Caco-2 (cell line): ENCODE data around the gene RAPGEF5. TPM values are rescaled to one million over a fixed set of nuclear protein-coding genes. Genes with fewer than 3 reads are reported as not detected.

Experiments used
- BruUV-seq: library from RNA; stranded (reverse); fragments of 400-500 nt; replicated peaks from 2 replicates; lab custom pipeline; 2021; lab: Mats Ljungman, UMichigan
- CTCF ChIA-PET: fragments of 300-600 bp; sonication (Branson Sonifier 250); formaldehyde crosslinking; loops from one replicate; lab custom pipeline; 2022; ENCODE audit warnings: antibody characterized with exemption; lab: Charles Lee
- POLR2A ChIA-PET: fragments of 300-600 bp; sonication (Branson Sonifier 250); formaldehyde crosslinking; loops from one replicate; lab custom pipeline; 2022; ENCODE audit warnings: antibody characterized with exemption; lab: Charles Lee
- DNase-seq, 2 experiments: peaks; one replicate each; pipeline versions ENCODE4 v3.0.0 to v3.0.0-alpha.2; 2020 to 2022
- H3K27me3 ChIP-seq: replicated peaks from 2 replicates; pipeline ENCODE4 v1.6.0; 2011; ENCODE audit warnings: low read length; ENCODE audit not compliant: control insufficient read depth, insufficient read depth
- H3K36me3 ChIP-seq: 2 replicates; pipeline ENCODE4 v1.5.1; 2011; ENCODE audit warnings: low read length; ENCODE audit not compliant: control insufficient read depth, insufficient read depth
- H3K4me1 ChIP-seq: fragments of 250-450 bp; sonication (Bioruptor Pico); 2 replicates; pipeline ENCODE4 v1.5.1; 2020; ENCODE audit warnings: mild to moderate bottlenecking
- H3K4me3 ChIP-seq: 2 replicates; pipeline ENCODE4 v1.5.1; 2011; ENCODE audit warnings: low read depth, mild to moderate bottlenecking, control low read depth, low read length
- H3K9me3 ChIP-seq: fragments of 250-450 bp; sonication (Bioruptor Pico); 2 replicates; pipeline ENCODE4 v1.5.1; 2020; ENCODE audit warnings: mild to moderate bottlenecking, moderate library complexity
- H3K27ac Mint-ChIP-seq: one replicate; pipeline ENCODE4 v1.8.0; 2022; ENCODE audit warnings: mixed read lengths; ENCODE audit not compliant: unreplicated experiment
- H3K27me3 Mint-ChIP-seq: one replicate; pipeline ENCODE4 v1.8.0; 2022; ENCODE audit warnings: mixed read lengths; ENCODE audit not compliant: insufficient read depth, unreplicated experiment
- H3K36me3 Mint-ChIP-seq: one replicate; pipeline ENCODE4 v1.8.0; 2022; ENCODE audit warnings: mild to moderate bottlenecking, mixed read lengths; ENCODE audit not compliant: insufficient read depth, unreplicated experiment
- H3K4me1 Mint-ChIP-seq: one replicate; pipeline ENCODE4 v1.8.0; 2022; ENCODE audit warnings: low read depth, mixed read lengths; ENCODE audit not compliant: unreplicated experiment
- H3K4me3 Mint-ChIP-seq: one replicate; pipeline ENCODE4 v1.8.0; 2022; ENCODE audit warnings: mild to moderate bottlenecking, moderate library complexity, mixed read lengths; ENCODE audit not compliant: unreplicated experiment
- H3K9me3 Mint-ChIP-seq: one replicate; pipeline ENCODE4 v1.8.0; 2022; ENCODE audit warnings: mixed read lengths; ENCODE audit not compliant: unreplicated experiment
- CTCF ChIP-seq, 2 experiments: fragments of 200-600 bp in 1 of 2; IDR thresholded peaks; 1 replicate in 1 of 2; 2 replicates in 1 of 2; pipeline versions ENCODE4 v1.5.1 to v1.8.0; 2011 to 2022; ENCODE audit warnings: antibody characterized with exemption in 1 of 2, control low read depth in 1 of 2, inconsistent platforms in 1 of 2, low read depth in 1 of 2, low read length in 1 of 2, mild to moderate bottlenecking in 1 of 2, moderate library complexity in 1 of 2; ENCODE audit not compliant: insufficient read depth in 1 of 2, severe bottlenecking in 1 of 2, unreplicated experiment in 1 of 2
- intact Hi-C: fragments of 100-400 bp; cut with micrococcal nuclease; formaldehyde crosslinking; loops from one replicate; pipeline ENCODE4 v1.10.0; 2022; ENCODE audit not compliant: unreplicated experiment
- total RNA-seq: library from RNA; stranded (reverse); gene quantifications from 2 replicates; pipeline ENCODE4 v1.2.3, GENCODE V29; 2022

The RAPGEF5 gene
- total RNA-seq, 1 experiment from 2014 or later: 16.9 TPM

GRCh38 chr7:22271311-22271710 lies 85.6 kb downstream of the RAPGEF5 start:
- Histone ChIP-seq H3K27me3 (no peaks in the 10 kb centered on the region), H3K9me3 (0 out of 2 replicates have a peak, but pooled peaks cover 3% of the 10 kb centered on the region), H3K4me3 (no peak overlapping the region), H3K36me3 (no peaks in the 10 kb centered on the region), H3K4me1 (peaks cover 38% of the 10 kb centered on the region)
- Mint-ChIP-seq H3K36me3 (no peaks in the 10 kb centered on the region), H3K4me1 (peaks cover 17% of the 10 kb centered on the region), H3K27me3 (no peaks in the 10 kb centered on the region), H3K4me3 (no peak overlapping the region), H3K27ac (no peak overlapping the region), H3K9me3 (peaks cover 10% of the 10 kb centered on the region)
- ChIA-PET CTCF (no interaction called here), POLR2A (no interaction called here)
- TF ChIP-seq CTCF (IDR thresholded peaks at IDR 0.05; ENCODE audit: insufficient read depth in 1 of 2, low read depth in 1 of 2, low read length in 1 of 2, severe bottlenecking in 1 of 2, unreplicated experiment in 1 of 2): no peak
- no peak for DNase-seq
- intact Hi-C loops: loop anchor here (2.0 kb wide), 1 partner anchor 87 kb away; no protein-coding TSS in a partner anchor
- BruUV-seq: no TSS peak

GRCh38 chr7:22270371-22270770 lies 86.6 kb downstream of the RAPGEF5 start:
- no peaks in the 10 kb centered on the region for H3K27me3 ChIP-seq
- ChIA-PET CTCF (interaction anchor here (1.1 kb wide), 1 partner anchor 40 kb away, joined by 3 read pairs; no protein-coding TSS in a partner anchor), POLR2A (no interaction called here)
- TF ChIP-seq CTCF (IDR thresholded peaks at IDR 0.05; ENCODE audit: insufficient read depth in 1 of 2, low read depth in 1 of 2, low read length in 1 of 2, severe bottlenecking in 1 of 2, unreplicated experiment in 1 of 2): no peak
- no peak for DNase-seq
- Mint-ChIP-seq H3K9me3 (peaks cover 10% of the 10 kb centered on the region), H3K27me3 (no peaks in the 10 kb centered on the region), H3K4me3 (no peak overlapping the region), H3K27ac (peak overlapping the region; percentile 76), H3K36me3 (no peaks in the 10 kb centered on the region), H3K4me1 (peaks cover 17% of the 10 kb centered on the region)
- no peak overlapping the region for H3K4me3 ChIP-seq
- no TSS peak for BruUV-seq
- H3K9me3 ChIP-seq: 0 out of 2 replicates have a peak, but pooled peaks cover 3% of the 10 kb centered on the region
- H3K36me3 ChIP-seq: no peaks in the 10 kb centered on the region
- intact Hi-C loops: loop anchor here (2.0 kb wide), 1 partner anchor 88 kb away; no protein-coding TSS in a partner anchor
- H3K4me1 ChIP-seq: peaks cover 38% of the 10 kb centered on the region

- TF ChIP-seq CTCF (IDR thresholded peaks at IDR 0.05; ENCODE audit: insufficient read depth in 1 of 2, low read depth in 1 of 2, low read length in 1 of 2, severe bottlenecking in 1 of 2, unreplicated experiment in 1 of 2): no peak
- Histone ChIP-seq H3K27me3 (no peaks in the 10 kb centered on the region), H3K36me3 (no peaks in the 10 kb centered on the region), H3K9me3 (0 out of 2 replicates have a peak, but pooled peaks cover 3% of the 10 kb centered on the region), H3K4me3 (no peak overlapping the region), H3K4me1 (peaks cover 38% of the 10 kb centered on the region)
- H3K36me3 Mint-ChIP-seq: no peaks in the 10 kb centered on the region
- peaks cover 10% of the 10 kb centered on the region for H3K9me3 Mint-ChIP-seq
- ChIA-PET CTCF (interaction anchor here (0.8 to 1.1 kb wide), 2 partner anchors 39 to 160 kb away, joined by 3 read pairs; no protein-coding TSS in a partner anchor), POLR2A (no interaction called here)
- BruUV-seq: no TSS peak
- no peak overlapping the region for H3K4me3 Mint-ChIP-seq
- no peaks in the 10 kb centered on the region for H3K27me3 Mint-ChIP-seq
- intact Hi-C loops: loop anchor here (2.0 kb wide), 1 partner anchor 89 kb away; no protein-coding TSS in a partner anchor
- peak overlapping the region; percentile 76 for H3K27ac Mint-ChIP-seq
- H3K4me1 Mint-ChIP-seq: peaks cover 17% of the 10 kb centered on the region
- peak; percentile 66 to 86 for DNase-seq
Observed at GRCh38 chr7:22269963-22270362, 87.0 kb downstream of the RAPGEF5 start.
